Measurements from ENCODE around the gene PDAP1. TPM values are rescaled to one million over a fixed set of nuclear protein-coding genes. Genes with fewer than 3 reads are reported as not detected.

Gene PDAP1
- total and polyA plus RNA-seq, 10 of the 15 experiments (the other 5 are each of a cell fraction or from before 2014, with no cell fraction given) = 6.6 to 200 (median 87.7) TPM

DNA sequence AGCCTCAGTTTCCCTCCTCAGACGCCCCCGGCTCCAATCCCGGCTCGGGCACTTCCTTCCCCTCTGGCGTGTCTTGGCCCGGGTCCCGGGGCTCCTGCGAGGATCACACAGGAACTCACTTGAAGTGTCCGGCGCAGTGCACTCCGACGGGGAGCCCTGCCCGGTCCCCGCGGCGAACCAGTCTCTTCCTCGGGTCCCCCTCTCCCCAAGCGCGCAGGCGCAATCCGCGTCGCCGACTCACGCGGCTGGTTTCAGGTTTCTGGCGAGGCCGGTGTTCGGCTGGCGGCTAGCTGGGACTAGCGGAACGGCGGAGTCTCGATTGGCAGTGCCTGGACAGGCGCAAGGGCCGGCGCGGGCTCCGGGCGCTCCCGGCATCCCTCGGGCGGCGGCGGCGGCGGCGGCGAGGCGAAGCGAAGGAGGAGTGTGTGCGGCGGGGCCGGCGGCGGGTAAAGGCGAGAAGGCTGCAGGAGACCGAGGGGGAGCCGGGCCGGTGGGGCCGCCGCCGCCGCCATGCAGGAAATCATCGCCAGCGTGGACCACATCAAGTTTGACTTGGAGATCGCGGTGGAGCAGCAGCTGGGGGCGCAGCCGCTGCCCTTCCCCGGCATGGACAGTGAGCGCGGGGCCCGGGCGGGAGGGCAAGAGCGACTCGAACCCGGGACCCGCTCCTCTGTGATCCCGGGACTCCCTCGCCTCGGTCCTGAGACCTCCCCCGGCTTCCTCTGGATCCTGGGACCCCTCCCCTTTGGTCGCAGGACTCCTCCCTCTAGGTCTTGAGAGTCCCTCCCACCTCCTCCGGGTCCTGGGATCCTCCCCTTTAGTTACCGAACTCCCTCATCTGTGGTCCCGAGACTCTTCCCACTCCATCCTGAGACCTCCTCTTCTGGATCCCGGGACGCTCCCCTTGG is 30.4 kb upstream of the PDAP1 start, which contains the start of the genes CPSF4 and PTCD1 (continued):
- TF ChIP-seq, protein P1, sequence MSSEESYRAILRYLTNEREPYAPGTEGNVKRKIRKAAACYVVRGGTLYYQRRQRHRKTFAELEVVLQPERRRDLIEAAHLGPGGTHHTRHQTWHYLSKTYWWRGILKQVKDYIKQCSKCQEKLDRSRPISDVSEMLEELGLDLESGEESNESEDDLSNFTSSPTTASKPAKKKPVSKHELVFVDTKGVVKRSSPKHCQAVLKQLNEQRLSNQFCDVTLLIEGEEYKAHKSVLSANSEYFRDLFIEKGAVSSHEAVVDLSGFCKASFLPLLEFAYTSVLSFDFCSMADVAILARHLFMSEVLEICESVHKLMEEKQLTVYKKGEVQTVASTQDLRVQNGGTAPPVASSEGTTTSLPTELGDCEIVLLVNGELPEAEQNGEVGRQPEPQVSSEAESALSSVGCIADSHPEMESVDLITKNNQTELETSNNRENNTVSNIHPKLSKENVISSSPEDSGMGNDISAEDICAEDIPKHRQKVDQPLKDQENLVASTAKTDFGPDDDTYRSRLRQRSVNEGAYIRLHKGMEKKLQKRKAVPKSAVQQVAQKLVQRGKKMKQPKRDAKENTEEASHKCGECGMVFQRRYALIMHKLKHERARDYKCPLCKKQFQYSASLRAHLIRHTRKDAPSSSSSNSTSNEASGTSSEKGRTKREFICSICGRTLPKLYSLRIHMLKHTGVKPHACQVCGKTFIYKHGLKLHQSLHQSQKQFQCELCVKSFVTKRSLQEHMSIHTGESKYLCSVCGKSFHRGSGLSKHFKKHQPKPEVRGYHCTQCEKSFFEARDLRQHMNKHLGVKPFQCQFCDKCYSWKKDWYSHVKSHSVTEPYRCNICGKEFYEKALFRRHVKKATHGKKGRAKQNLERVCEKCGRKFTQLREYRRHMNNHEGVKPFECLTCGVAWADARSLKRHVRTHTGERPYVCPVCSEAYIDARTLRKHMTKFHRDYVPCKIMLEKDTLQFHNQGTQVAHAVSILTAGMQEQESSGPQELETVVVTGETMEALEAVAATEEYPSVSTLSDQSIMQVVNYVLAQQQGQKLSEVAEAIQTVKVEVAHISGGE (CRISPR knock-in tag; IDR thresholded peaks at IDR 0.05) = peak; percentile 63
- TF ChIP-seq YY1 (IDR thresholded peaks at IDR 0.05; ENCODE audit: low read depth, low read length) = peak; percentile 90
- peak; percentile 89 for TF ChIP-seq POLR2A (IDR thresholded peaks at IDR 0.05; ENCODE audit: low read depth, low read length)
- peak; percentile 81 for TF ChIP-seq HCFC1 (IDR thresholded peaks at IDR 0.05; ENCODE audit: low read length)
- TF ChIP-seq MYC (IDR thresholded peaks at IDR 0.05; ENCODE audit: insufficient read depth, insufficient read length, insufficient replicate concordance, low read length, severe bottlenecking) = no peak
- TF ChIP-seq ZZZ3 (IDR thresholded peaks at IDR 0.05; ENCODE audit: control insufficient read depth, insufficient read length, low read depth) = no peak
- peak; percentile 29; the same call in 1 of the 2 replicates for TF ChIP-seq SMAD5 (IDR thresholded peaks at IDR 0.05; ENCODE audit: low read depth)
- TF ChIP-seq IKZF1 (conservative IDR thresholded peaks at IDR 0.05) = peak; percentile 93
- TF ChIP-seq ZNF24 (IDR thresholded peaks at IDR 0.05) = peak; percentile 57; the same call in 1 of the 2 replicates
- TF ChIP-seq ESRRA (IDR thresholded peaks at IDR 0.05; ENCODE audit: low read length) = no peak
- TF ChIP-seq PML (IDR thresholded peaks at IDR 0.05; ENCODE audit: low read length) = peak; percentile 40; the same call in 1 of the 2 replicates
- TF ChIP-seq DPF2 (IDR thresholded peaks at IDR 0.05) = peak; percentile 71
- peak; percentile 90; the same call in 1 of the 2 replicates for TF ChIP-seq RB1 (IDR thresholded peaks at IDR 0.05; ENCODE audit: borderline replicate concordance)
- TF ChIP-seq TAF1 (IDR thresholded peaks at IDR 0.05; ENCODE audit: borderline replicate concordance, low read depth, low read length) = peak; percentile 56; the same call in 1 of the 2 replicates
- TF ChIP-seq MXI1 (IDR thresholded peaks at IDR 0.05; ENCODE audit: low read depth, low read length) = peak; percentile 76
- peak; percentile 77 for TF ChIP-seq CREB1 (IDR thresholded peaks at IDR 0.05; ENCODE audit: low read depth)
- TF ChIP-seq IRF3 (IDR thresholded peaks at IDR 0.05) = no peak
- TF ChIP-seq GABPA (IDR thresholded peaks at IDR 0.05; ENCODE audit: low read depth) = 0 out of 2 replicates have a peak, but pooled peaks have one; percentile 41
- TF ChIP-seq IRF5 (IDR thresholded peaks at IDR 0.05; ENCODE audit: borderline replicate concordance) = no peak
- TF ChIP-seq, protein P2, sequence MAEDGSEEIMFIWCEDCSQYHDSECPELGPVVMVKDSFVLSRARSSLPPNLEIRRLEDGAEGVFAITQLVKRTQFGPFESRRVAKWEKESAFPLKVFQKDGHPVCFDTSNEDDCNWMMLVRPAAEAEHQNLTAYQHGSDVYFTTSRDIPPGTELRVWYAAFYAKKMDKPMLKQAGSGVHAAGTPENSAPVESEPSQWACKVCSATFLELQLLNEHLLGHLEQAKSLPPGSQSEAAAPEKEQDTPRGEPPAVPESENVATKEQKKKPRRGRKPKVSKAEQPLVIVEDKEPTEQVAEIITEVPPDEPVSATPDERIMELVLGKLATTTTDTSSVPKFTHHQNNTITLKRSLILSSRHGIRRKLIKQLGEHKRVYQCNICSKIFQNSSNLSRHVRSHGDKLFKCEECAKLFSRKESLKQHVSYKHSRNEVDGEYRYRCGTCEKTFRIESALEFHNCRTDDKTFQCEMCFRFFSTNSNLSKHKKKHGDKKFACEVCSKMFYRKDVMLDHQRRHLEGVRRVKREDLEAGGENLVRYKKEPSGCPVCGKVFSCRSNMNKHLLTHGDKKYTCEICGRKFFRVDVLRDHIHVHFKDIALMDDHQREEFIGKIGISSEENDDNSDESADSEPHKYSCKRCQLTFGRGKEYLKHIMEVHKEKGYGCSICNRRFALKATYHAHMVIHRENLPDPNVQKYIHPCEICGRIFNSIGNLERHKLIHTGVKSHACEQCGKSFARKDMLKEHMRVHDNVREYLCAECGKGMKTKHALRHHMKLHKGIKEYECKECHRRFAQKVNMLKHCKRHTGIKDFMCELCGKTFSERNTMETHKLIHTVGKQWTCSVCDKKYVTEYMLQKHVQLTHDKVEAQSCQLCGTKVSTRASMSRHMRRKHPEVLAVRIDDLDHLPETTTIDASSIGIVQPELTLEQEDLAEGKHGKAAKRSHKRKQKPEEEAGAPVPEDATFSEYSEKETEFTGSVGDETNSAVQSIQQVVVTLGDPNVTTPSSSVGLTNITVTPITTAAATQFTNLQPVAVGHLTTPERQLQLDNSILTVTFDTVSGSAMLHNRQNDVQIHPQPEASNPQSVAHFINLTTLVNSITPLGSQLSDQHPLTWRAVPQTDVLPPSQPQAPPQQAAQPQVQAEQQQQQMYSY (CRISPR knock-in tag; IDR thresholded peaks at IDR 0.05) = no peak
- TF ChIP-seq NFYA (IDR thresholded peaks at IDR 0.05; ENCODE audit: borderline replicate concordance, low read depth, low read length) = no peak
